ENCODE results near the gene ACAN.

ACAN gene

GRCh38 chr15:88878720-88879184 lies 75.5 kb downstream of the ACAN start:
- DNase-seq (ENCODE audit: low spot score) = peak; percentile 65

DNA sequence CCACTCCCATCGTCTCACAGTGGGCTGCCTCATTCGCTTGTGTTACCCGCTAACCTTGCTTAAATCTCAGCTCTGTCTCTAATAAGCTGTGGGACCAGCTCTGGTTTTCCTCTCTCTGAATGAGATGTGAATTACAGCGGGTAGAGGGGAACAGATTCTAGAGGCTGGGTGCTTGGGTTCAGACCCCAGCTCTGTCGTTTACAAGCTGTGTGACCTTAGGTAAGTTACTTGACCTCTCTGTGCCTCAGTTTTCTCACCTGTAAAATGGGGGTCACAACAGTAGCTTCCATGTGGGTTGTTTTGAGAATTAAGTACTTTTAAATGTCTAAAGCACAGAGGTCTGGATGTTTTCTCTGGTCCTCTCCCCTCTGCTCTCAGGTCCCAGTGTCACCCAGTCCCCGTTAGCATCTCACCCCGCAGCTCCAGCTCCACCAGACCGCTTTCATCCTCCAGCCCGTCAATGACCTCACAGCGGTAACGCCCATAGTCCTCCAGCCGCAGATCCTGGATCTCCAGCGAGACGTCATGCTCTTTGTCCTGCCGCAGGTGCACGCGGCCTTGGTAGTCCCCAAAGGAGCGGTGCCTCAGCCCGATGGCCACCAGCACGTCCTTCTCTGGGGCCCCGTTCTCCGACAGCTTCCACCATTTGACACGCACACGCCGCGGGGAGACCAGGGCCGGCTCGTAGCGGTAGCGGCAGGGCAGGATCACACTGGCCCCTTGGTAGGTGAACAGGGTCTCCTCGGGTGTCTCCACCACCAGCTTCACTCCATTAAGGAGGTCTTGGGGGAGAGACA lies 77.9 kb downstream of the ACAN start:
- DNase-seq (ENCODE audit: low spot score) = no peak

GRCh38 chr15:88881775-88882174 lies 78.5 kb downstream of the ACAN start:
- DNase-seq (ENCODE audit: low spot score) = no peak

DNA sequence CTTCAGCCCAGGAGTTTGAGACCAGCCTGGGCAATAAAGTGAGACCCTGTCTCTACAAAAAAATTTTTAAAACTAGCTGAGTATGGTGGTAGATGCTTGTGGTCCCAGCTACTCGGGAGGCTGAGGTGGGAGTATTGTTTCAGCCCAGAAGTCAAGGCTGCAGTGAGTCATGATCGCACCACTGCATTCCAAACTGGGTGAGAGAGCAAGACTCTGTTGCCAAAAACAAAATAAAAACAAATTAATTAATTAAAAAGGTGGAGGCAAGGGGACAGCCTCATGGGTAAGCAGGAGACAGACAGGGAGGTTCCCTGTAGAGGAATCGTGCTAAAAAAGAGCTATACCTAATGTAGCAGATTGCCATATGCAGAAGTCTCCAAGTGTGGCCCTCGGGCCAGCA lies 79.5 kb downstream of the ACAN start:
- DNase-seq (ENCODE audit: low spot score) = no peak

DNA sequence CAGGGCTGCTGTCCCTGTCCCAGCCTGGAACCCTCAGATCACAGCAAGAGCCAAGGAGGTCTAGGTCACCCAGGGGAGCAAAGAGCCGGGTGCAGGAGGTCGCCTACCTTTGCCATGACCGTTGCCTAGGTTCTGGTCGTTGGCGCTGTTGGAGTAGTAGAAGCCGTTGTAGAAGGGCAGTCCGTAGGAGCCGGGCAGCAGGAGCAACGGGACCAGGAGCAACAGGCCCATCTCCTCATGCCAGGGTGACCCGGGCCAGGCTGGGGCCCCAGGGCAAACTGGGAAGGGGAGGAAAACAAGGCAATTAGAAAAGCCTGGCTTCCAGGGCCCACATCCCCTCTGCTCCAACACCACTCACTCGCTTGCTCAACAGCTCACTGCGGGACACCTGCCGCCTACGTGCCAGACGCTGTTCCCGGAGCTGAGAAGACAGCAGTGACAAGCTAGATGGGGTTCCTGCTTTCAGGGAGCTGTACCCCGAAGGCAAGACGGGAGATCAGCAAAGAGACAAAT lies 83.9 kb downstream of the ACAN start:
- DNase-seq (ENCODE audit: low spot score) = no peak

- DNase-seq (ENCODE audit: low spot score) = no peak
These were observed 85.5 kb downstream of the ACAN start for GRCh38 chr15:88888719-88889118.

GRCh38 chr15:88890495-88890894 lies 87.3 kb downstream of the ACAN start:
- no peak for DNase-seq (ENCODE audit: low spot score)

DNA sequence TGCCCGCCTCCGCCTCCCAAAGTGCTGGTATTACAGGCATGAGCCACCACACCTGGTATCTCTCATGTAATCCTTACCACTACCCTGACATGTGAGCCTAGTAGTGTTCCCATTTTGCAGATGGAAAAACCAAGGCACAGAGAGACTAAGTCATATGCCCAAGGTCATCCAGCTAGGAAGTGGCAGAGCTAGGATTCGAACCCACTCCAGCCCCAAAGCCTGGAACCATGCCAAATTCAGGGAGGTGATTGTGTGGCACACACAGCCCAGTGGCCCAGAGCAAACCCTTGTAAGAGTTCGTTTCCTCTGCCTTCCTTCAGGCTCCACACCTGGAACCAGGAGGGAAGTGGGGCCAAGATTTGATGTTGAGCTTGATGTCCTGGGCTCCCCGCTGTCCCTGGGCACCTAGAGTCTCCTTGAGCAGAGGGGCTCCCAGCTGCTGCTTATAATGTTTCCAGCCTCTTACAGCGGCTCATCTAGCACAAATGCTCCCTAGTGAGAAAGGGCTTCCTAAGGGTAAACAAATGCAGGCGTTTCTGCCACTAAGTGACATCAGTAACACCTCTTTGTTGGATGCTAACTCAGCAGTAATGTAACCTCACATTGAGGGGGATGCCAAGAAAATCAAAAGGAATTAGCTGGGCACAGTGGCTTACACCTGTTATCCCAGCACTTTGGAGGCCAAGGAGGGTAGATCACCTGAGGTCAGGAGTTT lies 88.5 kb downstream of the ACAN start:
- no peak for DNase-seq (ENCODE audit: low spot score)

GRCh38 chr15:88894348-88894818 lies 91.1 kb downstream of the ACAN start:
- no peak for DNase-seq (ENCODE audit: low spot score)

DNA sequence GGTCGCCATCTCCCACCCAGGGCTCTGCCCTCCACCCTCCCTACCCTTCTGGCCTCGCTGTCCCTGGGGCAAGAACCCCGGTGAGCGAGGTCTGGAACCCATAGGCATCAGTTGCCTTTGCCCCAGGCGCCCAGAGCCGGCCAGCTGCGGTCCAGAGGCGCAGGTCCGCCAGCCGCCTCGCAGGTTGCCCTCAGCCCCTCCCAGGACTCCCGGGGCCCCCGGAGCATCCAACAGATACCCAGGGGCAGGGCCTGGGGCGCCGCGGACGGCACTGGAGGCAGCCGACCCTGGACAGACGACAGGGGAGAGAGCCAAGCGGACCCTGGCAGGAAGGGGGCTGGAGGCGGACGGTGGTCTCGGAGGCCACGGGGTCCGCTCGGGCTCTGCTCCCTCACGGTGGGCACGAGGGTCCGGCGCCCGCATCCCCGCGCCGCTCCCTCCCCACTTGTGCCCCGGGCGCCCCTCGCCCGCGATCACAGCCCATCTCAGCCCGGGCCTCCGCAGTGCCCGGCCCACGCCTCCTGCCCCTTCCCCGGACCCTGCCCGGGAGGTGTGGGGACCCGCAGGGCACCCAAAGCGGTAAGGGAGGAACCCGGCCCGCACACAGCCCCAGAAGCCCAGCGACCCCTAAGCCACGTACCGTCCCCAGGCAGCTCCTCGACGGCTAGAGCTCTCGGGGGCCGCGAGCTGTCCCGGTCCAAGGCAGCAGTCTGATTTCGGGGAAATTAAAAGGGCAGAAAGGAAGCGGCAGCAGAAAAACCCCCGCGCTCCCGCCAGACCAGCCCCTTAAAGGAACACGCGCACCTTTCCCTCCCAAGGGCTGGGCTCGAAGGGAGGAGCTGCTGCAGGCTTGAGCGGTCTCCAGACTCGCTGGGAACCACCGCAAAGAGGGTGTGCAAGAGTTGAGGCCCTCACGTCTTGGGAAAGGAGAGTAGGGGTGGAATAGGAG lies 91.9 kb downstream of the ACAN start, which contains the start of gene HAPLN3:
Gene HAPLN3 (minus strand): TSS at position 726 of the 949 bp plus-strand sequence. CDS start 8,246 bp downstream, outside the sequence.
- DNase-seq (ENCODE audit: low spot score) = peak; percentile 76

DNA sequence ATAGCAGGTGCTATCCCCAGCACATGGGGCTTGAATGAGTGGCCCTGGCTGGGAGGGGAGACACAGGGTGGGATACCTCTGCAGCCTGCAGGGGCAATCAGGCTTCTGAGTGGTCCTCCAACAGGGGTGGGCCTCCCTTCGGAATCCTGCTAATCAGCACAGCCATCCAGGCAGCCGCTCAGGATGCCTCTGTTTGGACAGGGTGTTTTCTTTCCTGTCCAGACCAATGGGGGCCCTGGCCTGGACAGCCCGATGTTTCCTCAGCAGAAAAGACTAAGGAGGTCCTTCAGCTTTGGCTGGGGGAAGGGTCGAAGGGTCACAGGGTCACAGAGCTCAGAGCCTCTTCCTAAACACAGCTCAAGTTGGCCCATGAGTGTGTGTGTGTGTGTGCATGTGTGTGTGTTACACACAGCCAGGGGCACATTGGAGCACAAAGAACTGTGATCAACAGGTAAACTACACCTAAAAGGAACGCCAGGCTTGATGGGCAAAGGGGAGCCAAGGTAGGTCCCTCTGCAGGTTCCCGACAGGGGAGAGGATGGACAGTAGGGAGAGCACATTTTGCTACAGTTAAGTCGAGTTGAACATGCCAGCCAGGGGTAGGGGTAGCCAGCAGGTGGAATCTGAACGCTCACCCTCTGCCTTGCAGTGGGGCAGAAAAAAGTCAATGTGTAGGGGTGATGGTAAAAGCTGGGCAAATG lies 93.2 kb downstream of the ACAN start:
- no peak for DNase-seq (ENCODE audit: low spot score)

DNA sequence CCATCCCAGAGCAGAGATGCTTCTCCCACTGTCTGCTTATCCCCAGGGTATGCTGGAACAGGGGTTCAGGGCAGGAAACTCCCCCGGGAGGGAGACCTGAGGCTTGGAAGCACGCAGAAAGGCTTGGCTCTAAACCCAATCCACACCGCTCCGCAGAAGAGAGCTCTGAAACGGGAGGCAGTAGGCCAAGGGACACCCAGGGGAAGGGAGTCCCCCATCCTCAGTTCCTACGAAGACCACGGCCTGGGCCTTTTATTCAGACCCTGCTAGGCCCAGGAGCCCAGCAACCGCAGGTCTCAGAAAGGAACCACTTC lies 93.9 kb downstream of the ACAN start:
- no peak for DNase-seq (ENCODE audit: low spot score)

DNA sequence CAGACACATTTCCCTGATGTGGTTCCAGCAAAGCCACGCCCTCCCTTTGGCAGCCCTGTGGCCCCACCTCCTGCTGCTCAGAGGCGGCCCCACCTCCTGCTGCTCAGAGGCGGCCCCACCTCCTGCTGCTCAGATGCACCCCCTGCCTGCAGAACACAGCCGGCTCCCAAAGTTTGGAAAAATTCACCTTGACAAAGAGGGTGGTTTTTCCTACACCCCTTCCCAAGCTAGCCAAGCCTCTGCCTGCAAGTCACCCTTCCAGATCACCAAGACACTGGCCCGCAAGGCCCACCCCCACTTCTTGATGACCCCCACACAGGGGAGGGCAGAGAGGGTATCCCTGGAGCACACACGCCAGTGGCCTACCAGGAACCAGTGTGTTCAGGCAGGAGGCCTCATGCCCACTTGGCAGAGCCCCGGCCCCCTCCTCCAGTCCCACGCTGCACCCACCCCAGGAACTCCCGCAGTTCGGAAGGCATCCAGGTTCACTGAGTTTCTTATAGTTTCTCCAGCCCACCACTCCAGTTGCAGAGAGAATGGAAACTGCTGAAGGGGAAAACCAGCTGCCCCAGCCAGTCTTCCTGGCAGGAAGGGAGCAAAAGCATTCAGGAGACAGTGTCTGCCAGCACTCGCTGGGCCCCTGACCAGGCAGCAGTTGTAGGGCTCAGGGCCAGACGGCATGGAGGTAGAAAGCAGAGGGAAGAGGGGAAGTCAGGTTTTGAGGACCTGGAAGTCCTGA lies 94.4 kb downstream of the ACAN start:
- DNase-seq (ENCODE audit: low spot score) = peak; percentile 86

- DNase-seq (ENCODE audit: low spot score) = no peak
These were observed 95.5 kb downstream of the ACAN start for GRCh38 chr15:88898736-88899135.

DNA sequence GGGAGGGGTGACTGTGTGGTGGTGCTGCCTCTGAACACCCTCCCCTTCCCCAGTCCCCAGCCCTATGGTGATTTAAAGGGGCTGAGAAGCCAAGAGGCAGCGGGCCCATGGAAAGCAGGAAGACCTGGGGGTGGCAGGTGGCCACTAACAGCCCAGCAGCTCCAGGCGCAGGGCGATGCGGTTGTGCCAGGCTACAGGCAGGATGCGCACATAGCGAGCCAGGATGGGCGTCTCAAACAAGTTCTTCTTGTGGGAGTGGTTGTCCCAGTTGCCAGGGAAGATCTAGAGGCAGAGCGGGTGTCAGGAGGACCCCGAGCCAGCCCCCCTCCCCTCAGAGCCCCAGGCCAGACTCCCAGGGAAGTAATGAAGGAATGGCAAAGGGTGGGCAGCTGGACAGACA lies 96.0 kb downstream of the ACAN start:
- DNase-seq (ENCODE audit: low spot score) = no peak

DNA sequence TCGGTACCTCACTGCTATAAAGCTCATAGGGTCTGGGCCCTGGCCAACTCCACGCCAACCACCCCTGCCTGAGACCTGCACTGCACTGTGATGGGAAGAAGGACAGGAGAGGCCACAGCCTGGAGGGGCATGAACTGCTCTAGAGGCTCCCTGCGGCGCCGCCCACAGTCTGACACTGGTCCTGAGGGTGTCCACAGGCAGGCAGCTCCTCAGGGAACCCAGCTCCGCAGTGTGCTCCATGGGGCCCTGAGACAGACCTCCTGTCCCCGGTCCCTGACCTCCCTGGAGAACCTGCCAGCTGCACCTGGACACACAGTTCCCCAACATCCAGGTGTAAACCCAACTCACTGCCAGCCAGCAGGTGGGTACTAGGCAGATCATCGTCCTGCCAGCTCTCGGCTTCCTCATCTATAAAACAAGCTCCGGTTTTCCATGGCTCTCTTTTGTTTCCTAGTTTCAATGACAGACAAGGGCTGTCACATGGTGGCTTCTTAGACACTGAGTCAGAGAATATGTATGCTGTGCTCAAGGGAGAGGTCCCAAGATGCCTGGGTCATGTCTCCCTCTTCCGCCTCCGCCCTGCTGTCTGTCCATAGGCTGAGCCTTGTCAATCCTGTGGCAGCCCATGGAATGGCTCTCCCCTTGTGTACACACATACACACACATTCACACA lies 97.2 kb downstream of the ACAN start:
- peak; percentile 81 for DNase-seq (ENCODE audit: low spot score)

DNA sequence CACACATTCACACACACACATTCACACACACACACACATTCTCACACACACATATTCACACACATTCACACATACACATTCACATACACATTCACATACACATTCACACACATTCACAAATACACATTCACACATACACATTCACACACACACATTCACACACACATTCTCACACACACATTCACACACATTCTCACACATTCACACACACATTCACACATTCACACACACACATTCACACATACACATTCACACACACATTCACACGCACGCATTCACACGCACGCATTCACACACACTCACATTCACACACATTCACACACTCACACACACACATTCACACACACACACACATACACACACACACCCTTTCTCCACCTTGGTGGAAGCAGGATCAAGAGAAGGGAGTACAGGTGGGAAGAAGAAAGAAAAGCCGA lies 97.8 kb downstream of the ACAN start:
- no peak for DNase-seq (ENCODE audit: low spot score)

GRCh38 chr15:88901508-88902220 lies 98.4 kb downstream of the ACAN start:
- no peak for DNase-seq (ENCODE audit: low spot score)

DNA sequence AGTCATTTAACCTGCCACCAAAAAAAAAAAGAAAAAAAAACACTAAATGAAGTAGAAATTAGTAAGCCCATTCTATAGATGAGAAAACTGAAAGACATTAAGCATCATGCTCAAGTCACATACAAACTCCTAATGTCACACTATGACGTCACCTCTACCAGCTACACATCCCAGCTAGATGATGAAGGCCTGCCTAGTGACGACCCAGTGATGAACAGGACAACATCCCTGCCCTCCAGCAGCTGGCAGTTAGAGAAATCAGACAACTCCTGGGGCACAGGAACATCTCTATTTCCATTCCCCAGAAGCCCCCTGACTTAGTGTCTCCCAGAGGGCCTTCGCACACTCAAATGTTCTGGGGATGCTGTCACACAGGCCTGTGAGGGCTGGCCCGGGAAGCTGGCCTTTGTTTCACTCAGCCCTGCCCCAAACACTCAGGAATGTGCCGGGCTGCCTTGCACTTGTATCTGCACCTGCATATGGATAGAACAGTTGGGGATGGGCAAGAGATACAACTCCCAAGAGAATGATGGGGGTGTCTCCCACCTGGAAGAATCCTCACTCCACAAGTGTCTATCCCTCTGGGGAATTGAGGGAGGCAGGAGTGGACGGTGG lies 99.1 kb downstream of the ACAN start:
- DNase-seq (ENCODE audit: low spot score) = no peak

Measured in COLO829 (cell line).